GM12801 (cell line): ENCODE results near the gene CNOT2.

ENCODE experiments used
- TF ChIP-seq, protein P1 (sequence below): IDR thresholded peaks from one replicate; pipeline ENCODE4 v1.5.1; 2011; ENCODE audit warnings: control low read depth; ENCODE audit not compliant: insufficient read length; ENCODE audit errors: extremely low read depth

The CNOT2 gene

DNA sequence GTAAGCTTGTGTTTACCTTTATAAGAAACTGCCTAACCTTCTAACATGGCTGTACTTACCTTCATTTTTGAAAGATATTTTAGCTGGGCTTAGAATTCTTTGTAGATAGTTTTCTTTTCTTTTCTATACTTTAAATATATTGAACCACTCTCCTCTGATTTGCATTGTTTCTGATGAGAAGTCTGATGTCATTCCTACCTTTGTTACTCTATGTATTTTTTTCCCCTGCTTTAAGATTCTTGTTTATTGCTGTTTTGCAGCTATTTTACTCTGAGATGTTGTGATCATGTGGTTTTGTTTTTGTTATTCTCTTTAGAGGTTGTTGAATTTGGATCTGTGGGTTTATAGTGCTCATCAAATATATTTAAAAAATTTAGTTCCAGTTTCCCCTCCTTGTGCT is 31.8 kb downstream of the CNOT2 start:
- TF ChIP-seq, protein P1, sequence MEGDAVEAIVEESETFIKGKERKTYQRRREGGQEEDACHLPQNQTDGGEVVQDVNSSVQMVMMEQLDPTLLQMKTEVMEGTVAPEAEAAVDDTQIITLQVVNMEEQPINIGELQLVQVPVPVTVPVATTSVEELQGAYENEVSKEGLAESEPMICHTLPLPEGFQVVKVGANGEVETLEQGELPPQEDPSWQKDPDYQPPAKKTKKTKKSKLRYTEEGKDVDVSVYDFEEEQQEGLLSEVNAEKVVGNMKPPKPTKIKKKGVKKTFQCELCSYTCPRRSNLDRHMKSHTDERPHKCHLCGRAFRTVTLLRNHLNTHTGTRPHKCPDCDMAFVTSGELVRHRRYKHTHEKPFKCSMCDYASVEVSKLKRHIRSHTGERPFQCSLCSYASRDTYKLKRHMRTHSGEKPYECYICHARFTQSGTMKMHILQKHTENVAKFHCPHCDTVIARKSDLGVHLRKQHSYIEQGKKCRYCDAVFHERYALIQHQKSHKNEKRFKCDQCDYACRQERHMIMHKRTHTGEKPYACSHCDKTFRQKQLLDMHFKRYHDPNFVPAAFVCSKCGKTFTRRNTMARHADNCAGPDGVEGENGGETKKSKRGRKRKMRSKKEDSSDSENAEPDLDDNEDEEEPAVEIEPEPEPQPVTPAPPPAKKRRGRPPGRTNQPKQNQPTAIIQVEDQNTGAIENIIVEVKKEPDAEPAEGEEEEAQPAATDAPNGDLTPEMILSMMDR: no peak

DNA sequence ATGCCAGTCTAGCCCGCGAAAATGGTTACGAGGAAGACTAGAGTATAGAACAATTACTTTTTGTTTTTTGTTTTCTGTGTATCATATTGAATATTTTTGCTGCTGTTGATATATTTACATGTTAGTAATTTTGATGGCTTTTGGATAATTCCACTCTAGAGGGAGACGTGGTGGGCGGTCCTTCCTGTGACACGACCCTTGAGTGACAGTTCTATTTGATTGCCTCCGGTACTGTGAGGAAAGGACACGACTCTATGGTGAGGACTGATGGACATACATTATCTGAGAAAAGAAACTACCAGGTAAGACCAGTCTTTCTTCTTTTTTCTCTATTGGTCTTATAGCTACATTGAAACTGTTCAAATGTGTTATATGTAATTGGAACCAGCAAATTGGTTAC is 34.7 kb downstream of the CNOT2 start:
- TF ChIP-seq, protein P1: no peak

DNA sequence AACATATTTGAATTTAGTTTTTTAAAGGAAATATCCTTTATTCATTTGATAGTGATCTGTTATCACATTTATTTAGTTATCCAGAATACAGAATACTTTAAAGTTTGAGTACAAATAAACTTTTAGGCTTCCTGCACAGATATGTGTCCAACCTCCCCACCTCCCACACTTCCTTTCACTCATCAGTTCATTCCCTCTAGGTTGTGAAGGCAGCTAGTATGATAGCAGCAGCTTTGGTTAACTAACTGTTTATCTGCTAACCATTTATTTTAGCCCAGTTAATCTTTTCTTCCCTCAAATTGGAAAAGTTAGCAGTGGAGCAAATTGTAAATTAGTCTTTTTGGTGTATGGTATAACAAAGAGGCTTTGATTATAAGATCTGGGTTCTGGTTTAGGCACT is 35.7 kb downstream of the CNOT2 start:
- TF ChIP-seq, protein P1: no peak

DNA sequence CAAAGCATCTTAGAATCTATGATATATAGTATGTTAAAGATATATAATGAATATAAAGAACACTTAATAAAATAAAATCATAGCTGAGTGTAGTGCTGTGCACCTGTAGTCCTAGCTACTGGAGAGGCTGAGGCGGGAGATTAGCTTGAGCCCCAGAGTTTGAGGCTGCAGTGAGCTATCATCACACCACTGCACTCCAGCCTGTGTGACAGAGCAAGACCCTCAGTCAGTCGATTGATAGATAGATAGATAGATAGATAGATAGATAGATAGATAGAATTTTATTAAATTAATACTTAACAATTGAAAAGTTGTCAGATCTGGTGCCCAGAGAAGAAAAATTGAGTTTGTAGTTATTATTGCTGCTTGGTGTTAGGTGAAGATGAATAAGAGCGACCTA is 40.0 kb downstream of the CNOT2 start:
- TF ChIP-seq, protein P1: no peak

DNA sequence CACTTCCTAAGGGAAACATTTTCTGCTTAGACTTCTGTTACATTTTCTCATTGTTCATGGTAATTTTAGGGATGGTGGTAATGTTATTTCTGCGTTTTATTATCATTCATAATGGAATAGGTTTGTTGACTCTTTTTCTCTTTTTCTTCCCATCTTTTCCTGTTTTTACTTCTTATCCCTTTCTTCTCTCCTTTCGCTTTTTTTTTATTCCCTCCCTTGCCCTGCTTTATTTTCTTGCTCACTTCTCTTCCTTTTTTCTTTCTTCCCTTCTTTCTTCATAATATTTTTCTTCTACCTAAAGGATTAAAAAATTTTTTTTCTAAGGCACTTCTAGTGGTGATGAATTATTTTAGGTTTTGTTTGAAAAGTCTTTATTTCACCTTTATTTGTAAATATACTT is 45.6 kb downstream of the CNOT2 start:
- TF ChIP-seq, protein P1: no peak

DNA sequence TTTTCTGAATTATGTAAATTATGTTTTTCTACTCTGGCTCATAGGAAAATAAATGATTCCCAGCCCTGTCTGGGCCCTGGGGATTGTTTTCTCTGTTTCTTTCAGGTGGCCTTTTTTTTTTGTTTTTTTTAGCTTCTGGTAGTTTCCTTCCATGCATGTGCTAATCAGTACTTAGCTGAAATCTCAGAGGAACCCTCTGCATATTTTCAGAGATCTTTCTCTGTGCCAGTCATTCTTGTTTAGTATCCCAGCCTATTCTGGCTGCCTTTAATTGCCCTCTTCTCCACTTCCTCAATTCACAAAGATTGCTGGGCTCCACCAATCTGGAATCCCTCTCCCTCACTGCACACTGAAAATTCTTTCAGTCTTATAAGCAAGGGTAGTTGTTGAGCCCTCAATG is 46.9 kb downstream of the CNOT2 start:
- TF ChIP-seq, protein P1: no peak

DNA sequence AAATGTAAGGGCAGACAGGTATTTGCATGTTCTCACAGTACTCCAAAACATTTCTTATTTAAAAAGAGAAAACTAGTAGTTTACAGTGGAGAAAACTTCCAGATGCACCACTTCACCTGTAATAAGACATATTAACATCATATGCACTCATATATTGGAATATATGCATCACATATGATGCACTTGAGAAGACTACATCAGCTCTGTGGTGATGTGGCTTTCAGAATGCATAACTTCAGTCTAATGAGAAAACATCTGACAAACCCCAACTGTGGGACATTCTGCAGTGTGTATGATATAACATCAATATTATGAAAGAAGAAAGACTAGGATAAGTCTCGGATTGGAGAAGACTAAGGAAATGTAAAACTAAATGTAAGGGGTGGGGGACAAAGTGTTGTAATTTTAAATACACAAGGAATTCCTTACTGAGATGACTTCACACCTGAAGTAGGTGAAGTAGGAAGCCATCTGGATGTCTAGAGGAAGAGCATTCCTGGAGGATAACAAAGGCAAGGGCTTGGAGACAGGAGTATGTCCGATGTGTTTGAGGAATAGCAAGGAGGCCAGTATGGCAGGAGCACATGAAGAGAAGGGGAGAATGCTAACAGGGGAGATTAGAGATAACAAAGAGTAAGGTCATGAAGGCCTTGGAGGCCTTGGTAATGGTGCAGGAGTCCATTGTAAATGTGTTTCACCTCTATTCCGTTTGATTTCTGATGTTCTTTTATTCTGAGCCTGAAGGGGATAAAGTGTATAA is 49.0 kb downstream of the CNOT2 start:
- TF ChIP-seq, protein P1: no peak
